K562 (cell line): Measurements from ENCODE around the gene CSMD2. TPM values are rescaled to one million over a fixed set of nuclear protein-coding genes. Genes with fewer than 3 reads are reported as not detected.

Experiments
- ATAC-seq: fragments of 200-7000 bp; cut with Tn5 transposase; 3 replicates; pipeline ENCODE4 v1.9.1; 2020; ENCODE audit warnings: moderate library complexity
- BruUV-seq: library from RNA; stranded (reverse); fragments of 400-500 nt; replicated peaks from 2 replicates; lab custom pipeline; 2021; lab: Mats Ljungman, UMichigan
- CTCF ChIA-PET: fragments of 300-600 bp; formaldehyde crosslinking; extraction: SDS; loops from one replicate; lab custom pipeline; 2021; ENCODE audit warnings: low intra/inter-chr PET ratio; lab: Yijun Ruan, JAX
- POLR2A ChIA-PET: fragments of 300-600, 350-650 bp; sonication (Branson Sonifier 250); formaldehyde crosslinking; extraction: SDS; loops from one replicate; lab custom pipeline; 2021; ENCODE audit warnings: antibody characterized with exemption, inconsistent platforms; lab: Yijun Ruan, JAX
- DNase-seq, 4 experiments: peaks; one replicate each; pipeline versions ENCODE4 v3.0.0 to v3.0.0-alpha.2; 2011 to 2018; ENCODE audit warnings: low spot score in 3 of 4, mixed read lengths in 3 of 4; ENCODE audit errors: extremely low read depth in 1 of 4
- FAIRE-seq: peaks from 2 replicates; lab custom pipeline; 2011; peaks lifted over from hg19 to GRCh38; lab: Jason Lieb, UNC
- H2AFZ ChIP-seq: 2 replicates; pipeline ENCODE4 v1.6.0; 2011; ENCODE audit warnings: low read depth, low read length, control low read depth, inconsistent platforms
- H3K27ac ChIP-seq: fragments of 200-600 bp; 3 replicates; pipeline ENCODE4 v1.8.0; 2011; ENCODE audit warnings: low read depth, mild to moderate bottlenecking, control low read depth, inconsistent platforms, low read length, moderate library complexity, mixed read lengths; ENCODE audit errors: extremely low read depth
- H3K27me3 ChIP-seq, 2 experiments: fragments of 300-600 bp in 1 of 2; 2 replicates in 1 of 2; 3 replicates in 1 of 2; pipeline versions ENCODE4 v1.6.0 to v1.8.0; 2011; ENCODE audit warnings: inconsistent platforms in 2 of 2, low read length in 2 of 2, mild to moderate bottlenecking in 1 of 2, mixed read lengths in 1 of 2, moderate library complexity in 1 of 2; ENCODE audit not compliant: control insufficient read depth in 2 of 2, insufficient read depth in 2 of 2
- H3K36me3 ChIP-seq: fragments of 300-600 bp; 3 replicates; pipeline ENCODE4 v1.8.0; 2011; ENCODE audit warnings: mild to moderate bottlenecking, low read length, inconsistent platforms; ENCODE audit not compliant: control insufficient read depth, insufficient read depth
- H3K4me1 ChIP-seq, 2 experiments: fragments of 200-600 bp in 1 of 2; replicated peaks in 1 of 2; 2 replicates in 1 of 2; 3 replicates in 1 of 2; pipeline versions ENCODE4 v1.5.1 to v1.8.0; 2011; ENCODE audit warnings: inconsistent platforms in 2 of 2, low read length in 2 of 2, mild to moderate bottlenecking in 1 of 2, mixed read lengths in 1 of 2, moderate library complexity in 1 of 2; ENCODE audit not compliant: control insufficient read depth in 2 of 2, insufficient read depth in 2 of 2
- H3K4me2 ChIP-seq: 2 replicates; pipeline ENCODE4 v1.6.1; 2011; ENCODE audit warnings: low read length, control low read depth, inconsistent platforms, mixed read lengths; ENCODE audit not compliant: insufficient read depth
- H3K4me3 ChIP-seq: fragments of 200-600 bp; sonication (generic), shearing (Covaris generic); 2 replicates; pipeline ENCODE4 v1.5.1; 2016; ENCODE audit warnings: control low read depth, inconsistent platforms
- H3K79me2 ChIP-seq: fragments of 200-600 bp; 3 replicates; pipeline ENCODE4 v1.8.0; 2011; ENCODE audit warnings: low read length, inconsistent platforms; ENCODE audit not compliant: control insufficient read depth, insufficient read depth
- H3K9ac ChIP-seq, 2 experiments: 2 replicates each; pipeline versions ENCODE4 v1.6.0 to v1.6.1; 2011; ENCODE audit warnings: low read depth in 2 of 2, low read length in 2 of 2, control low read depth in 1 of 2, inconsistent platforms in 1 of 2, mild to moderate bottlenecking in 1 of 2, mixed read lengths in 1 of 2; ENCODE audit not compliant: insufficient read depth in 1 of 2
- H3K9me1 ChIP-seq: one replicate; pipeline ENCODE4 v1.6.0; 2011; ENCODE audit warnings: inconsistent platforms, mild to moderate bottlenecking, low read length, moderate library complexity; ENCODE audit not compliant: control insufficient read depth, insufficient read depth
- H3K9me3 ChIP-seq: replicated peaks from 2 replicates; pipeline ENCODE4 v1.5.1; 2011; ENCODE audit warnings: low read depth, low read length, inconsistent platforms; ENCODE audit not compliant: control insufficient read depth, insufficient read depth
- H4K20me1 ChIP-seq: replicated peaks from 2 replicates; pipeline ENCODE4 v1.6.1; 2011; ENCODE audit warnings: low read length, inconsistent platforms, mixed read lengths; ENCODE audit not compliant: control insufficient read depth, insufficient read depth
- CBX2 ChIP-seq: fragments of 200-600 bp; sonication (generic); IDR thresholded peaks from one replicate; pipeline ENCODE4 v1.6.1; 2012; ENCODE audit warnings: mild to moderate bottlenecking, low read length, inconsistent platforms; ENCODE audit not compliant: insufficient read depth, poor library complexity, severe bottlenecking
- EWSR1 ChIP-seq: fragments of 450-650 bp; IDR thresholded peaks from 2 replicates; pipeline ENCODE4 v1.6.1; 2018; ENCODE audit warnings: borderline replicate concordance, mild to moderate bottlenecking, low read depth, moderate library complexity; ENCODE audit not compliant: partially characterized antibody
- HCFC1 ChIP-seq: IDR thresholded peaks from 2 replicates; pipeline ENCODE4 v1.6.1; 2012; ENCODE audit warnings: low read depth, low read length, improper control_type of control experiment
- KHSRP ChIP-seq: fragments of 450-650 bp; IDR thresholded peaks from 2 replicates; pipeline ENCODE4 v1.6.1; 2017
- KLF1 ChIP-seq: fragments of 450-650 bp; IDR thresholded peaks from 2 replicates; pipeline ENCODE4 v1.6.1; 2016; ENCODE audit warnings: missing genetic modification characterization, missing compliant biosample characterization
- MAZ ChIP-seq, 2 experiments: fragments of 450-650 bp in 1 of 2; sonication (generic) in 1 of 2; formaldehyde crosslinking; IDR thresholded peaks in 1 of 2; conservative IDR thresholded peaks in 1 of 2; 2 replicates each; pipeline versions ENCODE4 v1.4.0 to v1.5.0; 2020; ENCODE audit warnings: mild to moderate bottlenecking in 1 of 2, missing genetic modification reagents in 1 of 2
- MCM2 ChIP-seq: fragments of 450-650 bp; IDR thresholded peaks from 2 replicates; pipeline ENCODE4 v1.6.1; 2017; ENCODE audit warnings: low read depth, mild to moderate bottlenecking
- MCM5 ChIP-seq: fragments of 450-650 bp; IDR thresholded peaks from 2 replicates; pipeline ENCODE4 v1.6.1; 2016; ENCODE audit warnings: low read depth
- MYNN ChIP-seq, 2 experiments: sonication (generic); formaldehyde crosslinking in 1 of 2; IDR thresholded peaks; 2 replicates each; pipeline versions ENCODE4 v1.5.0 to v1.6.1; 2016 to 2020; ENCODE audit warnings: antibody characterized with exemption in 1 of 2, missing genetic modification reagents in 1 of 2
- RNF2 ChIP-seq: sonication (generic); IDR thresholded peaks from 2 replicates; pipeline ENCODE4 v1.6.1; 2016
- SAFB ChIP-seq: fragments of 200-400 bp; formaldehyde crosslinking; IDR thresholded peaks from 2 replicates; pipeline ENCODE4 v1.6.1; 2017; ENCODE audit warnings: low read depth, low read length, borderline replicate concordance
- SAP30 ChIP-seq: fragments of 200-600 bp; sonication (generic); IDR thresholded peaks from 2 replicates; pipeline ENCODE4 v1.6.1; 2012; ENCODE audit warnings: borderline replicate concordance, low read depth, mild to moderate bottlenecking, moderate library complexity, low read length, control low read depth, inconsistent platforms; ENCODE audit not compliant: insufficient read depth, poor library complexity, severe bottlenecking
- SRSF9 ChIP-seq: fragments of 200-400 bp; formaldehyde crosslinking; IDR thresholded peaks from 2 replicates; pipeline ENCODE4 v1.6.1; 2017; ENCODE audit warnings: low read depth, low read length, borderline replicate concordance
- ZBTB9 ChIP-seq: fragments of 450-650 bp; formaldehyde crosslinking; IDR thresholded peaks from 2 replicates; pipeline ENCODE4 v1.4.0; 2020; ENCODE audit warnings: mild to moderate bottlenecking, moderate library complexity
- ZNF695 ChIP-seq: fragments of 450-650 bp; formaldehyde crosslinking; IDR thresholded peaks from 2 replicates; pipeline ENCODE4 v1.4.0; 2020; ENCODE audit warnings: mild to moderate bottlenecking, moderate library complexity
- WGBS: fragments of 100-300 bp; shearing (Covaris generic); methylation state at CpG from one replicate; pipeline ENCODE4 v1.1.6; 2016; ENCODE audit warnings: low coverage, mixed read lengths; ENCODE audit not compliant: insufficient coverage; ENCODE audit errors: missing lambda C conversion rate; 5-methylcytosine and 5-hydroxymethylcytosine counted together
- in situ Hi-C: fragments of 300-500 bp; cut with MboI; formaldehyde crosslinking; loops from 4 replicates; pipeline ENCODE4 v1.15.0; 2018; ENCODE audit warnings: inconsistent platforms, mixed read lengths
- intact Hi-C: fragments of 100-400 bp; cut with micrococcal nuclease; formaldehyde crosslinking; loops from 2 replicates; pipeline ENCODE4 v1.14.2; 2022
- polyA plus RNA-seq, 8 experiments: library from polyadenylated mRNA; depleted of rRNA in 4 of 8; stranded (reverse) in 5 of 8; unstranded in 3 of 8; fragments of >200 nt; fragmentation: Nextera tagmentation in 2 of 8; fragmentation: Illumina TruSeq in 1 of 8; extraction: Ambion mirVana in 2 of 8; extraction: Trizol in 1 of 8; gene quantifications; 2 replicates each; pipeline versions ENCODE4 v1.2.1 to v1.2.3, GENCODE V29; 2011 to 2014; ENCODE audit warnings: inconsistent platforms in 1 of 8, missing spikeins in 1 of 8
- total RNA-seq, 7 experiments: library from RNA; depleted of rRNA in 6 of 7; stranded (reverse); fragments of >200 nt in 6 of 7; fragmentation: Illumina TruSeq in 2 of 7; extraction: Trizol in 2 of 7; gene quantifications; 2 replicates each; pipeline versions ENCODE4 v1.2.1 to v1.2.3, GENCODE V29; 2011 to 2021; ENCODE audit warnings: low replicate concordance in 1 of 7
- TF ChIP-seq, protein P1 (sequence below): sonication (generic); formaldehyde crosslinking; IDR thresholded peaks from 2 replicates; pipeline ENCODE4 v1.5.0; 2020; ENCODE audit warnings: missing genetic modification reagents
- TF ChIP-seq, protein P2 (sequence below): fragments of 150-350 bp; conservative IDR thresholded peaks from 2 replicates; pipeline ENCODE4 v1.6.1; 2014; ENCODE audit warnings: low read length

The CSMD2 gene
- total and polyA plus RNA-seq, 9 of the 15 experiments (the other 6 are each of a cell fraction or from before 2014, with no cell fraction given): not detected

GRCh38 chr1:33782776-33783175 lies 382.3 kb downstream of the CSMD2 start:
- in situ Hi-C loops: no loop called here
- ChIA-PET CTCF (no interaction called here), POLR2A (no interaction called here)
- no peak for FAIRE-seq
- Histone ChIP-seq H3K9me1 (no peaks in the 10 kb centered on the region), H3K4me2 (no peak overlapping the region), H3K27me3 (no peaks in the 10 kb centered on the region), H2AFZ (no peak overlapping the region)
- ATAC-seq: no peak
- no TSS peak for BruUV-seq
- intact Hi-C loops: no loop called here
- WGBS: 0% methylated on average over 7 of the region's 7 CpGs
- TF ChIP-seq KHSRP (no peak), KLF1 (tag) (no peak), ZBTB9 (CRISPR knock-in tag) (no peak), RNF2 (no peak), EWSR1 (no peak), MCM2 (no peak), SRSF9 (no peak), SAP30 (no peak), MCM5 (no peak), CBX2 (no peak), ZNF695 (CRISPR knock-in tag) (no peak), SAFB (no peak), MAZ (CRISPR knock-in tag; conservative IDR thresholded peaks at IDR 0.05 in 1 of 2, IDR thresholded peaks at IDR 0.05 in 1 of 2) (no peak), HCFC1 (no peak), MYNN (IDR thresholded peaks at IDR 0.05) (no peak), MYNN (CRISPR knock-in tag; IDR thresholded peaks at IDR 0.05) (no peak)
- TF ChIP-seq, protein P1, sequence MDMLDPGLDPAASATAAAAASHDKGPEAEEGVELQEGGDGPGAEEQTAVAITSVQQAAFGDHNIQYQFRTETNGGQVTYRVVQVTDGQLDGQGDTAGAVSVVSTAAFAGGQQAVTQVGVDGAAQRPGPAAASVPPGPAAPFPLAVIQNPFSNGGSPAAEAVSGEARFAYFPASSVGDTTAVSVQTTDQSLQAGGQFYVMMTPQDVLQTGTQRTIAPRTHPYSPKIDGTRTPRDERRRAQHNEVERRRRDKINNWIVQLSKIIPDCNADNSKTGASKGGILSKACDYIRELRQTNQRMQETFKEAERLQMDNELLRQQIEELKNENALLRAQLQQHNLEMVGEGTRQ: no peak
- TF ChIP-seq, protein P2, sequence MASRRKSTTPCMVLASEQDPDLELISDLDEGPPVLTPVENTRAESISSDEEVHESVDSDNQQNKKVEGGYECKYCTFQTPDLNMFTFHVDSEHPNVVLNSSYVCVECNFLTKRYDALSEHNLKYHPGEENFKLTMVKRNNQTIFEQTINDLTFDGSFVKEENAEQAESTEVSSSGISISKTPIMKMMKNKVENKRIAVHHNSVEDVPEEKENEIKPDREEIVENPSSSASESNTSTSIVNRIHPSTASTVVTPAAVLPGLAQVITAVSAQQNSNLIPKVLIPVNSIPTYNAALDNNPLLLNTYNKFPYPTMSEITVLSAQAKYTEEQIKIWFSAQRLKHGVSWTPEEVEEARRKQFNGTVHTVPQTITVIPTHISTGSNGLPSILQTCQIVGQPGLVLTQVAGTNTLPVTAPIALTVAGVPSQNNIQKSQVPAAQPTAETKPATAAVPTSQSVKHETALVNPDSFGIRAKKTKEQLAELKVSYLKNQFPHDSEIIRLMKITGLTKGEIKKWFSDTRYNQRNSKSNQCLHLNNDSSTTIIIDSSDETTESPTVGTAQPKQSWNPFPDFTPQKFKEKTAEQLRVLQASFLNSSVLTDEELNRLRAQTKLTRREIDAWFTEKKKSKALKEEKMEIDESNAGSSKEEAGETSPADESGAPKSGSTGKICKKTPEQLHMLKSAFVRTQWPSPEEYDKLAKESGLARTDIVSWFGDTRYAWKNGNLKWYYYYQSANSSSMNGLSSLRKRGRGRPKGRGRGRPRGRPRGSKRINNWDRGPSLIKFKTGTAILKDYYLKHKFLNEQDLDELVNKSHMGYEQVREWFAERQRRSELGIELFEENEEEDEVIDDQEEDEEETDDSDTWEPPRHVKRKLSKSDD: no peak
- TF ChIP-seq, all 486 proteins: peak for 0
- Histone ChIP-seq H3K9ac (no peak overlapping the region), H3K4me3 (no peak overlapping the region), H3K4me1 (no peaks in the 10 kb centered on the region), H3K27ac (no peak overlapping the region), H3K36me3 (no peaks in the 10 kb centered on the region), H4K20me1 (no peaks in the 10 kb centered on the region), H3K79me2 (no peaks in the 10 kb centered on the region), H3K9me3 (no peaks in the 10 kb centered on the region)
- no peak for DNase-seq
